SK-N-MC (cell line): Measurements from ENCODE around the gene DHDH.

ENCODE experiments used
- EZH2 ChIP-seq: fragments of 200-600 bp; sonication (generic); IDR thresholded peaks from one replicate; pipeline ENCODE4 v1.6.1; 2017; ENCODE audit warnings: antibody characterized with exemption
- FOXP2 ChIP-seq: optimal IDR thresholded peaks from 2 replicates; pipeline ENCODE3; 2011; ENCODE audit warnings: mild to moderate bottlenecking, moderate library complexity; ENCODE audit not compliant: insufficient read depth; ENCODE audit errors: extremely low read length, control extremely low read depth
- POLR2AphosphoS5 ChIP-seq: IDR thresholded peaks from 2 replicates; pipeline ENCODE4 v1.6.1; 2012; ENCODE audit warnings: mild to moderate bottlenecking, low read depth, low read length, borderline replicate concordance

GRCh38 chr19:48883726-48884125 is 49.8 kb upstream of the DHDH start:
- TF ChIP-seq POLR2AphosphoS5 (no peak), EZH2 (no peak), FOXP2 (no peak)
